HEK293 (cell line): ENCODE measurements around the gene TRAM2.

Experiments
- CTCF ChIP-seq: fragments of 450-650 bp; formaldehyde crosslinking; IDR thresholded peaks from 2 replicates; pipeline ENCODE4 v1.5.1; 2016; ENCODE audit warnings: missing biosample characterization, missing genetic modification characterization
- REST ChIP-seq: fragments of 450-650 bp; formaldehyde crosslinking; IDR thresholded peaks from 2 replicates; pipeline ENCODE4 v1.5.1; 2016; ENCODE audit warnings: missing biosample characterization, missing genetic modification characterization
- ZNF133 ChIP-seq: fragments of 450-650 bp; formaldehyde crosslinking; IDR thresholded peaks from 2 replicates; pipeline ENCODE4 v1.5.1; 2016; ENCODE audit warnings: missing biosample characterization, missing genetic modification characterization
- ZNF211 ChIP-seq: fragments of 450-650 bp; formaldehyde crosslinking; IDR thresholded peaks from 2 replicates; pipeline ENCODE4 v1.5.1; 2016; ENCODE audit warnings: low read depth, missing biosample characterization, missing genetic modification characterization
- ZNF23 ChIP-seq: fragments of 450-650 bp; formaldehyde crosslinking; IDR thresholded peaks from 2 replicates; pipeline ENCODE4 v1.5.1; 2016; ENCODE audit warnings: missing biosample characterization, missing genetic modification characterization, borderline replicate concordance
- ZNF416 ChIP-seq: fragments of 450-650 bp; formaldehyde crosslinking; IDR thresholded peaks from 2 replicates; pipeline ENCODE4 v1.5.1; 2016; ENCODE audit warnings: missing biosample characterization, missing genetic modification characterization
- ZSCAN5A ChIP-seq: fragments of 450-650 bp; formaldehyde crosslinking; IDR thresholded peaks from 2 replicates; pipeline ENCODE4 v1.5.1; 2016; ENCODE audit warnings: missing biosample characterization, missing genetic modification characterization

GRCh38 chr6:52564856-52565255 is 12.0 kb downstream of the TRAM2 start:
- TF ChIP-seq ZNF211 (tag by site-specific recombination) (no peak), REST (tag by site-specific recombination) (no peak), CTCF (tag by site-specific recombination) (no peak), ZSCAN5A (no peak), ZNF23 (tag by site-specific recombination) (no peak), ZNF133 (tag by site-specific recombination) (no peak), ZNF416 (no peak)
